Liver (tissue), 9 donors: ENCODE results near the gene ESRP2. TPM values are rescaled to one million over a fixed set of nuclear protein-coding genes. Genes with fewer than 3 reads are reported as not detected.

Experiments used
- DNase-seq: peaks from one replicate; pipeline ENCODE4 v3.0.0-alpha.2; 2017; ENCODE audit warnings: low spot score
- H3K27ac ChIP-seq, 2 donors: one replicate each; pipeline ENCODE4 v1.7.0; 2013; ENCODE audit warnings: inconsistent platforms in 2 of 2, low read length in 2 of 2, control low read depth in 1 of 2, low read depth in 1 of 2, mild to moderate bottlenecking in 1 of 2
- H3K27me3 ChIP-seq, 4 donors: one replicate each; pipeline versions ENCODE4 v1.6.1 to v1.7.0; 2013; ENCODE audit warnings: low read length in 3 of 4, inconsistent platforms in 1 of 4, mild to moderate bottlenecking in 1 of 4, moderate library complexity in 1 of 4; ENCODE audit not compliant: control insufficient read depth in 4 of 4, insufficient read depth in 4 of 4
- H3K36me3 ChIP-seq, 4 donors: one replicate each; pipeline versions ENCODE4 v1.6.1 to v1.7.0; 2013; ENCODE audit warnings: low read length in 3 of 4, mild to moderate bottlenecking in 3 of 4, low read depth in 1 of 4, moderate library complexity in 1 of 4; ENCODE audit not compliant: control insufficient read depth in 4 of 4, insufficient read depth in 3 of 4
- H3K4me1 ChIP-seq, 4 donors: one replicate each; pipeline versions ENCODE4 v1.6.1 to v1.7.0; 2013; ENCODE audit warnings: low read length in 3 of 4, mild to moderate bottlenecking in 3 of 4, moderate library complexity in 1 of 4; ENCODE audit not compliant: control insufficient read depth in 4 of 4, insufficient read depth in 4 of 4
- H3K4me3 ChIP-seq, 3 donors: one replicate each; pipeline versions ENCODE4 v1.6.1 to v1.7.0; 2013; ENCODE audit warnings: low read length in 3 of 3, control low read depth in 1 of 3, low read depth in 1 of 3, mild to moderate bottlenecking in 1 of 3
- H3K9ac ChIP-seq, 2 donors: one replicate each; pipeline ENCODE4 v1.7.0; 2013; ENCODE audit warnings: low read length in 2 of 2, mild to moderate bottlenecking in 2 of 2, moderate library complexity in 2 of 2, control low read depth in 1 of 2, low read depth in 1 of 2
- H3K9me3 ChIP-seq, 4 donors: one replicate each; pipeline versions ENCODE4 v1.6.1 to v1.7.0; 2013; ENCODE audit warnings: low read length in 3 of 4; ENCODE audit not compliant: control insufficient read depth in 4 of 4
- ATF3 ChIP-seq: IDR thresholded peaks from 2 replicates; pipeline ENCODE4 v1.6.1; 2016; ENCODE audit warnings: antibody characterized with exemption
- CTCF ChIP-seq: fragments of 150-350 bp; IDR thresholded peaks from 2 replicates; pipeline ENCODE4 v1.5.1; 2017; ENCODE audit warnings: improper control_type of control experiment, low read depth, low read length; ENCODE audit not compliant: missing input control
- EGR1 ChIP-seq, 2 donors: IDR thresholded peaks; 2 replicates each; pipeline ENCODE4 v1.6.1; 2016 to 2018; ENCODE audit warnings: antibody characterized with exemption in 2 of 2, low read depth in 2 of 2
- FOXA1 ChIP-seq: IDR thresholded peaks from 2 replicates; pipeline ENCODE4 v1.6.1; 2016; ENCODE audit warnings: antibody characterized with exemption
- FOXA2 ChIP-seq: IDR thresholded peaks from 2 replicates; pipeline ENCODE4 v1.6.1; 2016; ENCODE audit warnings: antibody characterized with exemption
- GABPA ChIP-seq, 2 donors: IDR thresholded peaks in 1 of 2; conservative IDR thresholded peaks in 1 of 2; 2 replicates each; pipeline ENCODE4 v1.6.1; 2016; ENCODE audit warnings: antibody characterized with exemption in 2 of 2, mild to moderate bottlenecking in 1 of 2, moderate library complexity in 1 of 2
- HNF4A ChIP-seq, 2 donors: conservative IDR thresholded peaks; 2 replicates each; pipeline ENCODE4 v1.6.1; 2016; ENCODE audit warnings: antibody characterized with exemption in 2 of 2, mild to moderate bottlenecking in 2 of 2
- HNF4G ChIP-seq: IDR thresholded peaks from 2 replicates; pipeline ENCODE4 v1.6.1; 2016; ENCODE audit warnings: antibody characterized with exemption
- JUND ChIP-seq, 2 donors: IDR thresholded peaks; 2 replicates each; pipeline ENCODE4 v1.6.1; 2016; ENCODE audit warnings: antibody characterized with exemption in 2 of 2
- MAX ChIP-seq: IDR thresholded peaks from 2 replicates; pipeline ENCODE4 v1.6.1; 2016; ENCODE audit warnings: antibody characterized with exemption
- NR2F2 ChIP-seq: IDR thresholded peaks from 2 replicates; pipeline ENCODE4 v1.6.1; 2016; ENCODE audit warnings: antibody characterized with exemption
- RAD21 ChIP-seq, 2 donors: IDR thresholded peaks; 2 replicates each; pipeline ENCODE4 v1.6.1; 2016; ENCODE audit warnings: antibody characterized with exemption in 2 of 2, mild to moderate bottlenecking in 2 of 2
- REST ChIP-seq: IDR thresholded peaks from 2 replicates; pipeline ENCODE4 v1.6.1; 2016; ENCODE audit warnings: antibody characterized with exemption, mild to moderate bottlenecking
- RXRA ChIP-seq, 2 donors: IDR thresholded peaks; 2 replicates each; pipeline ENCODE4 v1.6.1; 2017 to 2018; ENCODE audit warnings: antibody characterized with exemption in 2 of 2, mild to moderate bottlenecking in 1 of 2
- SP1 ChIP-seq: IDR thresholded peaks from 2 replicates; pipeline ENCODE4 v1.6.1; 2018; ENCODE audit warnings: antibody characterized with exemption, mild to moderate bottlenecking
- TAF1 ChIP-seq: conservative IDR thresholded peaks from 2 replicates; pipeline ENCODE4 v1.6.1; 2016; ENCODE audit warnings: antibody characterized with exemption, mild to moderate bottlenecking
- YY1 ChIP-seq: IDR thresholded peaks from 2 replicates; pipeline ENCODE4 v1.6.1; 2016; ENCODE audit warnings: antibody characterized with exemption, mild to moderate bottlenecking
- ZBTB33 ChIP-seq: IDR thresholded peaks from 2 replicates; pipeline ENCODE4 v1.6.1; 2016; ENCODE audit warnings: antibody characterized with exemption
- WGBS: extraction: QIAGEN DNeasy Blood & Tissue Kit; methylation state at CpG from one replicate; pipeline ENCODE4 v1.1.7; 2013; 5-methylcytosine and 5-hydroxymethylcytosine counted together
- polyA plus RNA-seq, 2 donors: library from polyadenylated mRNA; stranded (reverse) in 1 of 2; unstranded in 1 of 2; fragments of 200-250 nt in 1 of 2; fragments of >200 nt in 1 of 2; fragmentation: Nextera tagmentation in 1 of 2; extraction: Ambion mirVana in 1 of 2; gene quantifications; one replicate each; pipeline versions ENCODE4 v1.2.1 to v1.2.3, GENCODE V29; 2013 to 2015
- total RNA-seq, 2 donors: library from RNA; depleted of rRNA; stranded (reverse); fragments of >200 nt; gene quantifications; one replicate each; pipeline ENCODE4 v1.2.3, GENCODE V29; 2014
- donor health status: healthy.
- donor health status: healthy.
- donor health status: healthy.
- donor health status: healthy.
- donor health status: healthy.

The ESRP2 gene
- total and polyA plus RNA-seq, 4 donors: 21.0 to 84.8 (median 45.7) TPM

- no peak overlapping the region for H3K4me3 ChIP-seq
- 66% methylated on average over 4 of the region's 4 CpGs for WGBS
- no peaks in the 10 kb centered on the region for H3K36me3 ChIP-seq
- no peaks in the 10 kb centered on the region for H3K9me3 ChIP-seq
- no peak for DNase-seq
- no peak overlapping the region for H3K27ac ChIP-seq
- H3K9ac ChIP-seq: no peak overlapping the region
- no peaks in the 10 kb centered on the region for H3K27me3 ChIP-seq
- no peaks in the 10 kb centered on the region for H3K4me1 ChIP-seq
- TF ChIP-seq TAF1: no peak
- TF ChIP-seq RXRA (IDR thresholded peaks at IDR 0.05): no peak
- no peak for TF ChIP-seq ATF3
- TF ChIP-seq REST: no peak
- no peak for TF ChIP-seq SP1
- TF ChIP-seq EGR1 (IDR thresholded peaks at IDR 0.05; ENCODE audit: low read depth in 2 of 2): no peak
- no peak for TF ChIP-seq FOXA1
- no peak for TF ChIP-seq HNF4A (conservative IDR thresholded peaks at IDR 0.05)
- no peak for TF ChIP-seq CTCF
- TF ChIP-seq YY1: no peak
- TF ChIP-seq HNF4G: no peak
- no peak for TF ChIP-seq JUND (IDR thresholded peaks at IDR 0.05)
- TF ChIP-seq GABPA (IDR thresholded peaks at IDR 0.05 in 1 of 2, conservative IDR thresholded peaks at IDR 0.05 in 1 of 2): no peak
- TF ChIP-seq RAD21 (IDR thresholded peaks at IDR 0.05): no peak
- TF ChIP-seq MAX: no peak
- TF ChIP-seq FOXA2: no peak
- TF ChIP-seq ZBTB33: no peak
- TF ChIP-seq NR2F2: no peak
These were observed 39.8 kb upstream of the ESRP2 start for GRCh38 chr16:68275611-68276191.
